GM12878 (cell line): Measurements from ENCODE around the gene LEF1. TPM values are rescaled to one million over a fixed set of nuclear protein-coding genes. Genes with fewer than 3 reads are reported as not detected.

ENCODE experiments used
- ATAC-seq: fragments of 200-7000 bp; cut with Tn5 transposase; 3 replicates; pipeline ENCODE4 v1.9.1; 2020; ENCODE audit warnings: mild to moderate bottlenecking, moderate library complexity
- BruUV-seq: library from RNA; stranded (reverse); fragments of 400-500 nt; replicated peaks from 2 replicates; lab custom pipeline; 2021; lab: Mats Ljungman, UMichigan
- CTCF ChIA-PET: fragments of 300-600 bp; sonication (Branson Sonifier 250); formaldehyde crosslinking; extraction: SDS; loops from one replicate; lab custom pipeline; 2021; ENCODE audit warnings: inconsistent platforms; lab: Yijun Ruan, JAX
- POLR2A ChIA-PET: fragments of 350-600 bp; formaldehyde crosslinking; extraction: SDS; loops from one replicate; lab custom pipeline; 2021; ENCODE audit warnings: inconsistent platforms; lab: Charles Lee
- RAD21 ChIA-PET: fragments of 300-600 bp; sonication (Branson Sonifier 250); formaldehyde crosslinking; loops from one replicate; lab custom pipeline; 2023; ENCODE audit warnings: antibody characterized with exemption; ENCODE audit not compliant: unreplicated experiment; lab: Charles Lee
- SMC1A ChIA-PET: fragments of 300-600 bp; sonication (Branson Sonifier 250); formaldehyde crosslinking; loops from one replicate; lab custom pipeline; 2023; ENCODE audit not compliant: unreplicated experiment, uncharacterized antibody; lab: Charles Lee
- DNase-seq: peaks from one replicate; pipeline ENCODE4 v3.0.0-alpha.2; 2011; ENCODE audit warnings: low read depth, low spot score
- FAIRE-seq: peaks from 3 replicates; lab custom pipeline; 2011; peaks lifted over from hg19 to GRCh38; lab: Jason Lieb, UNC
- H2AFZ ChIP-seq: 2 replicates; pipeline ENCODE4 v1.6.0; 2011; ENCODE audit warnings: low read depth, low read length, control low read depth; ENCODE audit not compliant: control insufficient read depth
- H3K27ac ChIP-seq: 2 replicates; pipeline ENCODE4 v1.5.1; 2011; ENCODE audit warnings: control low read depth; ENCODE audit not compliant: control insufficient read depth, insufficient read depth
- H3K27me3 ChIP-seq, 2 experiments: replicated peaks in 1 of 2; 2 replicates each; pipeline versions ENCODE4 v1.6.0 to v1.6.1; 2011; ENCODE audit warnings: low read length in 1 of 2; ENCODE audit not compliant: control insufficient read depth in 2 of 2, insufficient read depth in 2 of 2
- H3K36me3 ChIP-seq, 2 experiments: 2 replicates each; pipeline ENCODE4 v1.5.1; 2011; ENCODE audit warnings: low read length in 1 of 2; ENCODE audit not compliant: control insufficient read depth in 2 of 2, insufficient read depth in 2 of 2
- H3K4me1 ChIP-seq: 2 replicates; pipeline ENCODE4 v1.6.1; 2011; ENCODE audit warnings: mild to moderate bottlenecking, low read length, moderate library complexity, mixed read lengths; ENCODE audit not compliant: control insufficient read depth, insufficient read depth
- H3K4me2 ChIP-seq: 2 replicates; pipeline ENCODE4 v1.6.0; 2011; ENCODE audit warnings: control low read depth; ENCODE audit not compliant: control insufficient read depth, insufficient read depth
- H3K4me3 ChIP-seq: fragments of 200-600 bp; sonication (generic); 2 replicates; pipeline ENCODE4 v1.5.1; 2016
- H3K79me2 ChIP-seq: 2 replicates; pipeline ENCODE4 v1.6.0; 2011; ENCODE audit warnings: low read length; ENCODE audit not compliant: control insufficient read depth, insufficient read depth
- H3K9ac ChIP-seq: 2 replicates; pipeline ENCODE4 v1.8.0; 2011; ENCODE audit warnings: low read length, control low read depth, mixed read lengths; ENCODE audit not compliant: control insufficient read depth, insufficient read depth
- H3K9me3 ChIP-seq: replicated peaks from 3 replicates; pipeline ENCODE4 v1.5.1; 2011; ENCODE audit warnings: mild to moderate bottlenecking, low read length; ENCODE audit not compliant: control insufficient read depth, insufficient read depth
- H4K20me1 ChIP-seq: 2 replicates; pipeline ENCODE4 v1.6.0; 2011; ENCODE audit not compliant: control insufficient read depth, insufficient read depth
- BMI1 ChIP-seq: fragments of 450-650 bp; IDR thresholded peaks from 2 replicates; pipeline ENCODE4 v1.6.1; 2016; ENCODE audit warnings: mild to moderate bottlenecking, moderate library complexity, borderline replicate concordance
- CREB1 ChIP-seq: IDR thresholded peaks from 2 replicates; pipeline ENCODE4 v1.6.1; 2012; ENCODE audit warnings: low read depth, mild to moderate bottlenecking, inconsistent platforms
- FOXK2 ChIP-seq: fragments of 450-650 bp; IDR thresholded peaks from 2 replicates; pipeline ENCODE4 v1.6.1; 2017; ENCODE audit warnings: mild to moderate bottlenecking, moderate library complexity
- LARP7 ChIP-seq: fragments of 450-650 bp; IDR thresholded peaks from 2 replicates; pipeline ENCODE4 v1.6.1; 2017; ENCODE audit warnings: mild to moderate bottlenecking
- NBN ChIP-seq: fragments of 450-650 bp; IDR thresholded peaks from 2 replicates; pipeline ENCODE4 v1.6.1; 2016
- ZNF687 ChIP-seq: fragments of 450-650 bp; IDR thresholded peaks from 2 replicates; pipeline ENCODE4 v1.6.1; 2017; ENCODE audit warnings: mild to moderate bottlenecking, moderate library complexity
- WGBS: methylation state at CpG from one replicate; pipeline ENCODE4 v1.1.6; 2016; ENCODE audit warnings: low lambda C conversion rate; ENCODE audit not compliant: insufficient replicate concordance, insufficient coverage; ENCODE audit errors: missing lambda C conversion rate; 5-methylcytosine and 5-hydroxymethylcytosine counted together
- in situ Hi-C: fragments of 300-500 bp; cut with MboI; formaldehyde crosslinking; loops from 9 replicates; pipeline ENCODE4 v1.14.3; 2018; ENCODE audit warnings: mixed read lengths
- intact Hi-C: fragments of 100-400 bp; cut with micrococcal nuclease; formaldehyde crosslinking; loops from one replicate; pipeline ENCODE4 v1.14.2; 2022; ENCODE audit not compliant: unreplicated experiment
- polyA plus RNA-seq, 11 experiments: library from polyadenylated mRNA; depleted of rRNA in 4 of 11; unstranded in 6 of 11; stranded (reverse) in 5 of 11; fragments of >200 nt; fragmentation: Nextera tagmentation in 4 of 11; fragmentation: Illumina TruSeq in 1 of 11; extraction: Ambion mirVana in 4 of 11; extraction: Trizol in 1 of 11; gene quantifications; 1 replicate in 1 of 11; 2 replicates in 10 of 11; pipeline versions ENCODE4 v1.2.1 to v1.2.3, GENCODE V29; 2011 to 2016; ENCODE audit warnings: inconsistent platforms in 2 of 11, missing spikeins in 2 of 11, low read depth in 1 of 11
- total RNA-seq, 4 experiments: library from RNA; depleted of rRNA in 3 of 4; stranded (reverse); fragments of >200 nt in 3 of 4; fragmentation: Illumina TruSeq in 1 of 4; extraction: Trizol in 1 of 4; gene quantifications; 2 replicates each; pipeline versions ENCODE4 v1.2.1 to v1.2.3, GENCODE V29; 2013 to 2021
- TF ChIP-seq, protein P1 (sequence below): fragments of 450-650 bp; IDR thresholded peaks from 2 replicates; pipeline ENCODE4 v1.6.1; 2016; ENCODE audit warnings: mild to moderate bottlenecking

Gene LEF1
- total and polyA plus RNA-seq, 10 of the 15 experiments (the other 5 are each of a cell fraction or from before 2014, with no cell fraction given): 10.2 to 38.1 (median 19.5) TPM

DNA sequence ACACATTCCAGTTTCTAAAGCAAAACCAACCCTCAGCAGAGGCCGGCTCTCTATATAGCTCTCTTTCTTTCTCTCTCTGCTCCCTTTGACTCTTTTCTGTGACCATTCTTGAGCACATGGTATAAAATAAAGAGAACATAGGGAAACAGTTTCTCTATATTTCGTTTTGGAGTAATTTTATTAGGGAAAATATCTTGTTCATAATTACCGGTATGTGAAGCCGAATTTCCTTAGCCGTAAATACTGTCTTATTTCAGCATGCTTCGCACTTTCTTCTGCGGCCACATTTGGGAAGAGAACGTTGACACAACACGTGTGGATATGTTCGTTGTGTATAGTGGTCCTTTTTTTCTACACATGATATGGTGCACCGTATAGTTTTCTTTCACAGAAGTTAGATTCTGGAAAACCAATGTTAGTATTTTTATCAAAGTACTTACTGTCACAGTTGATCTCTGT is 4.9 kb upstream of the LEF1 start:
- intact Hi-C loops: no loop called here
- WGBS: 76% methylated on average over 11 of the region's 11 CpGs
- Histone ChIP-seq H4K20me1 (no peaks in the 10 kb centered on the region; the same call in 1 of the 2 replicates), H3K27ac (no peak overlapping the region), H3K4me3 (peak overlapping the region; percentile 71), H3K79me2 (no peaks in the 10 kb centered on the region)
- POLR2A ChIA-PET: interaction anchor here (0.5 kb wide), 1 partner anchor 183 kb away, joined by 3 read pairs; no protein-coding TSS in a partner anchor
- TF ChIP-seq LARP7 (no peak), FOXK2 (no peak), NBN (no peak), CREB1 (no peak), BMI1 (peak; percentile 35; the same call in 1 of the 2 replicates), ZNF687 (no peak)
- TF ChIP-seq, protein P1, sequence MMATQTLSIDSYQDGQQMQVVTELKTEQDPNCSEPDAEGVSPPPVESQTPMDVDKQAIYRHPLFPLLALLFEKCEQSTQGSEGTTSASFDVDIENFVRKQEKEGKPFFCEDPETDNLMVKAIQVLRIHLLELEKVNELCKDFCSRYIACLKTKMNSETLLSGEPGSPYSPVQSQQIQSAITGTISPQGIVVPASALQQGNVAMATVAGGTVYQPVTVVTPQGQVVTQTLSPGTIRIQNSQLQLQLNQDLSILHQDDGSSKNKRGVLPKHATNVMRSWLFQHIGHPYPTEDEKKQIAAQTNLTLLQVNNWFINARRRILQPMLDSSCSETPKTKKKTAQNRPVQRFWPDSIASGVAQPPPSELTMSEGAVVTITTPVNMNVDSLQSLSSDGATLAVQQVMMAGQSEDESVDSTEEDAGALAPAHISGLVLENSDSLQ: no peak
- TF ChIP-seq, all 136 proteins: peak for 1
- no peaks in the 10 kb centered on the region for H3K36me3 ChIP-seq
- H3K4me1 ChIP-seq: 0 out of 2 replicates have a peak, but pooled peaks cover 3% of the 10 kb centered on the region
- peak overlapping the region; percentile 93 for H3K4me2 ChIP-seq
- SMC1A ChIA-PET: interaction anchor here (0.6 to 1.8 kb wide), 5 partner anchors 9 to 59 kb away, joined by 3 to 4 read pairs (median 3); no protein-coding TSS in a partner anchor
- no peaks in the 10 kb centered on the region for H3K9me3 ChIP-seq
- peak overlapping the region; percentile 94 for H2AFZ ChIP-seq
- ATAC-seq: no peak
- peaks cover 10 to 31% of the 10 kb centered on the region in 2 experiments for H3K27me3 ChIP-seq
- H3K9ac ChIP-seq: peak overlapping the region; percentile 39; the same call in 1 of the 2 replicates
- BruUV-seq: TSS peak; percentile 71
- in situ Hi-C loops: loop anchor here (25.0 kb wide), 1 partner anchor 461 kb away; the partner anchor contains the start of gene PAPSS1
- CTCF ChIA-PET: no interaction called here
- no peak for DNase-seq
- FAIRE-seq: no peak
- RAD21 ChIA-PET: interaction anchor here (1.5 kb wide), 1 partner anchor 55 kb away, joined by 8 read pairs; no protein-coding TSS in a partner anchor
